GM12872 (cell line): ENCODE results near the gene ARHGAP42.

Experiments
- TF ChIP-seq, protein P1 (sequence below): IDR thresholded peaks from 3 replicates; pipeline ENCODE4 v1.5.1; 2011; ENCODE audit warnings: low read depth, mild to moderate bottlenecking, low read length, moderate library complexity; ENCODE audit not compliant: insufficient read depth

The ARHGAP42 gene

DNA sequence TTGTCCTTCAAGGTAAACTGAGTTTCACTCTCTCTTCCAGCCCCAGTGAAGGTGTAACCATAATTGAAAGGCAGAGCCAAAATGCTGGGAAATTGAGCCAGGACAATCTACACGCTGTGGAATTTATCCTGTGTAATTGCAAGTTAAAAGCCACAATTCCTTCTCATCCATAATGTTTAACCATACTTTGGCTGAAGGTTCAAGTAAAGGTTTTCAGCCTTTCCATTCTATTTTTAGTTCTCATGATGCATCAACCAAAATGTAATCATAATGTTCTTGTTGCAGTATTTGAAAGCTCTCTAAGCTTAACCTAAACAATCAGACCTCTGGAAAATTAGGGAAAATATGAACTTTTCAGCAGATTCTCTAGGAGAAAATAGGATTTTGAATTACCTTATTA lies 14.0 kb upstream of the ARHGAP42 start:
- TF ChIP-seq, protein P1, sequence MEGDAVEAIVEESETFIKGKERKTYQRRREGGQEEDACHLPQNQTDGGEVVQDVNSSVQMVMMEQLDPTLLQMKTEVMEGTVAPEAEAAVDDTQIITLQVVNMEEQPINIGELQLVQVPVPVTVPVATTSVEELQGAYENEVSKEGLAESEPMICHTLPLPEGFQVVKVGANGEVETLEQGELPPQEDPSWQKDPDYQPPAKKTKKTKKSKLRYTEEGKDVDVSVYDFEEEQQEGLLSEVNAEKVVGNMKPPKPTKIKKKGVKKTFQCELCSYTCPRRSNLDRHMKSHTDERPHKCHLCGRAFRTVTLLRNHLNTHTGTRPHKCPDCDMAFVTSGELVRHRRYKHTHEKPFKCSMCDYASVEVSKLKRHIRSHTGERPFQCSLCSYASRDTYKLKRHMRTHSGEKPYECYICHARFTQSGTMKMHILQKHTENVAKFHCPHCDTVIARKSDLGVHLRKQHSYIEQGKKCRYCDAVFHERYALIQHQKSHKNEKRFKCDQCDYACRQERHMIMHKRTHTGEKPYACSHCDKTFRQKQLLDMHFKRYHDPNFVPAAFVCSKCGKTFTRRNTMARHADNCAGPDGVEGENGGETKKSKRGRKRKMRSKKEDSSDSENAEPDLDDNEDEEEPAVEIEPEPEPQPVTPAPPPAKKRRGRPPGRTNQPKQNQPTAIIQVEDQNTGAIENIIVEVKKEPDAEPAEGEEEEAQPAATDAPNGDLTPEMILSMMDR: no peak

DNA sequence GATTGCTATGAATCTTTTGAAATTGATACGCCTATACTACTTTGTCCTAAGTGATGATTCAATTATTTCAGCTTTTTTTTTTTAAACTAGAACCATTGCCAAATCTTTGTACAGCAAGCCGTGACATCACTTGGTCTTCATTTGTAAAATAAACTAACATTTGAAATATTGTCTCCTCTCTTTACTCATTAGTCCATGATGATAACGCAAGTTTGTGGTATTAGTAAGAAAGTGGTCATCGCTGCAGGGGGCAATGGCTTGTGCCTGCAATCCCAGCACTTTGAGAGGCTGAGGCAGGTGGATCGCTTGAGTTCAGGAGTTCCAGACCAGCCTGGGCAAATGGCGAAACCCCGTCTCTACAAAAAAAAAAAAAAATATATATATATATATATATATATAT lies 12.9 kb upstream of the ARHGAP42 start:
- TF ChIP-seq, protein P1: no peak

DNA sequence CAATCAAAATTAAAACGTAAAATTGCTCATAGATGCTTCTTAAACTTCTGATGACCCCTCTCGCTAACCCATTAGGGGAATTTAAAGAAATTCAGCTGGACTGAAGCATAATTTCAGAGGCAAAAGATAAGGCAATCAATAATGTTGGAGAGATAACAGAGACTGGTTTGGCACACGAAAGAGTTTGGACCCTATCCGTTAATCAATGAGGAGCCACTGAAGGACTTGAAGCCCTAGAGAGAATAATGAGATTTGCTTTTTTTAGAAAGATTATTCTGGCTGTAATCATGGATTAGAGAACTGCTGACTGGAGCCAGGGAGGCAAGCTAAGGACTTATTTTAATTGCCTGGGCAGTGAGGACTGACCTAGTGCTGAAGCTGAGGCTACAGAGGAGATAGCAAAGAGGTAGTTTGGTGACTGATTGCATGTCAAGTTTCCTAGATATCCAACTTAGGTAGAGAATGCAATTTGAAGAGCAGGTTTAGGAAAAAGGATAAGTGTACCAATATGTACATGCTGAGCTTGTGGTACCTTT lies 11.9 kb upstream of the ARHGAP42 start:
- TF ChIP-seq, protein P1: no peak

DNA sequence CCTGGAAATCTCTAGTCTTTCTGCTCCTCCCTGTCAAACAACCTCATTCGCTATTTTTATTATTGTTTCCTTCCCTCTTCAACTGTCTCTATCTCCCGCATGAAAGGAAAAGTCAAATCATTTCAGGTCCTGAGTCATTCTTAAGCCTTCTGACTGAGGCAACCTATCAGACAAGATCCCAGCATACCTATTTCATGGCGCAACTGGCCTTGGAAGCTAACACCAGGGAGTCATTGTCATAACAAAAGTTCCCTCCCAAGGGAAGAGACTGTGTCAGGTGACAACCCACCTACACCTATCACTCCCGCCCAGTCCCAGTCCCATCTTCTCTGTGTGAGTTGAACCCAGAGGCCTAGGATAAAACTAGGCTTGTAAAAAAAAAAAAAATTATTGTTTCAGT lies 10.2 kb upstream of the ARHGAP42 start:
- TF ChIP-seq, protein P1: no peak

DNA sequence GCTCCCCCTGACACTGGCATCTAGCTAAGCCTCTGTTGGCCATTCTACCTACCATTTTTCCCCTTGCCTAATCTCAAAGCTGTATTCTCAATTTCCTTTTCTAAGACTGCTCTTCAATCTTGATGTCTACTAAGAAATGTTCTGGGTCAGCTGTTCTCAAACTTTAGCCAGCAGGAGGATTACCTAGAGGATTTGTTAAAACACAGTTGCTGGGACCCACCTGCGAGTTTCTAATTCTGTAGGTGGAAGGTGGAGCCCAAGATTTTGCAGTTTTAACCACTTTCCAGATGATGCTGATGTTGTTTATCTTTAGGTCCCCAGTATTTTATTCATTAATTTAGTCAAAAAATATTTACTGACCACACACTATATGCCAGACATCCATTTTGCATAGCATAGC lies 9.3 kb upstream of the ARHGAP42 start:
- TF ChIP-seq, protein P1: peak; percentile 34; the same call in 2 of the 3 replicates

DNA sequence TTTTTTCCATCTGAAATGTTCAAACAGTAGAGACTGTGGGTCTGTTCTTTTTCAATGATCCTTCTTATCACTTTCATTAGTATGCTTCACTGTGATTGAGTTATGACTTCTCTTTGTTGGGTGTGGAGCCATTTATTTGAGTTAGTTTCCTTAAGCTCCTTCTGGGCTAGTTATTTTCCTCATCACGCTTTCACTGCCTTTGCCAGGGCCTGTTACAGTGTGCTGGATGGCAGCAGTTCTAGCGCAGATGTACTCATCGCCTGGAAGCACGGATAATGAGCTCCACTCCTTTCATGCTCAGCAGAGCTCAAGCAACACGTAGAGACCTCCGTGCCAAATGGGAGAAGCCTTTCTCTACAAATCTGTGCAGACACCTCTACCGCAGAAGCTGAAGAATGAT lies 7.0 kb upstream of the ARHGAP42 start:
- TF ChIP-seq, protein P1: no peak

DNA sequence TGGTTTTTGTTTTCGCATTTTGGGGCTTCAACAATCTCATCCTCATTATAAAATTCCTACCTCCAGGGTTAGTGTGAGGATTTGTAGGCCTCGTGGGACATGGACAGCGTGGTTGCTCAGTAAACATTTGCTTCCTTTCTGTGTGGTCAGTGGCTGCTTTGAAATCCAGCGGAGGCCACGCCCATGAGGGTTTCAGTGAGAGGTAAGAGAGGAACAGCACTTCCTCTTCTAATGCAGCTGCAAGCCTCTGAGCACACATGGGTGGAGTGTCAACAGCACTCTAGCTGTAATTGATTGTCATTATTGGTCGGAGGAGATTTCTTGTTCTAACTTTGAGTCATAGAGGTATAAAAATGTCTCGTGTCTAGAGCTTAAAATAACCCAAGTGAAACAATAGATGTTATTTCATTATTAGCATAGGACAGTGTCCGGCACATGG lies 6.0 kb upstream of the ARHGAP42 start:
- TF ChIP-seq, protein P1: no peak
